Measurements from ENCODE around the gene DNTTIP2. TPM values are rescaled to one million over a fixed set of nuclear protein-coding genes. Genes with fewer than 3 reads are reported as not detected.
A peak's percentile ranks its signal among the peaks of the same experiment; 100 is the strongest.
"Not testable (repeated sequence)": the region's sequence is repeated elsewhere in the genome, so short reads cannot be mapped to it uniquely, and the experiment has no call there.

Gene DNTTIP2
- 10 to 100 TPM; 51.3 to 76.4 (median 61.1) TPM for polyA plus RNA-seq (ENCODE audit: insufficient read depth in 1 of 5, insufficient read length in 5 of 5, low replicate concordance in 1 of 5)
- long read RNA-seq, donor 1, full-length matches to known transcripts: 6 of 48 reads
- long read RNA-seq, donor 1, partial matches to known transcripts: 42 of 48 reads
- long read RNA-seq, donor 1, other reads (novel, unspliced or antisense): 0 of 48 reads
- long read RNA-seq, donor 2, full-length matches to known transcripts: 5 of 18 reads
- long read RNA-seq, donor 2, partial matches to known transcripts: 13 of 18 reads
- long read RNA-seq, donor 2, other reads (novel, unspliced or antisense): 0 of 18 reads
- long read RNA-seq, donor 3, full-length matches to known transcripts: 9 of 37 reads
- long read RNA-seq, donor 3, partial matches to known transcripts: 28 of 37 reads
- long read RNA-seq, donor 3, other reads (novel, unspliced or antisense): 0 of 37 reads
- long read RNA-seq, donor 4, full-length matches to known transcripts: 5 of 21 reads
- long read RNA-seq, donor 4, partial matches to known transcripts: 16 of 21 reads
- long read RNA-seq, donor 4, other reads (novel, unspliced or antisense): 0 of 21 reads
- long read RNA-seq, donor 5, full-length matches to known transcripts: 9 of 42 reads
- long read RNA-seq, donor 5, partial matches to known transcripts: 33 of 42 reads
- long read RNA-seq, donor 5, other reads (novel, unspliced or antisense): 0 of 42 reads
- long read RNA-seq, donor 6, full-length matches to known transcripts: 16 of 54 reads
- long read RNA-seq, donor 6, partial matches to known transcripts: 38 of 54 reads
- long read RNA-seq, donor 6, other reads (novel, unspliced or antisense): 0 of 54 reads
- long read RNA-seq, donor 7, full-length matches to known transcripts: 12 of 12 reads
- long read RNA-seq, donor 7, partial matches to known transcripts: 0 of 12 reads
- long read RNA-seq, donor 7, other reads (novel, unspliced or antisense): 0 of 12 reads
- long read RNA-seq, donor 8, full-length matches to known transcripts: 1 of 1 reads
- long read RNA-seq, donor 8, partial matches to known transcripts: 0 of 1 reads
- long read RNA-seq, donor 8, other reads (novel, unspliced or antisense): 0 of 1 reads

GRCh38 chr1:93878889-93879586, at the start of gene DNTTIP2:
TSS of gene DNTTIP2 (minus strand) at chr1:93879206. CDS start at chr1:93879148, 58 bp downstream.
- peak; percentile 93 to 94 for DNase-seq

GRCh38 chr1:93925206-93925605, 46.2 kb upstream of the DNTTIP2 start:
- DNase-seq: no peak

- no peak for DNase-seq
These were observed 40.8 kb upstream of the DNTTIP2 start for GRCh38 chr1:93919780-93920179.

DNA sequence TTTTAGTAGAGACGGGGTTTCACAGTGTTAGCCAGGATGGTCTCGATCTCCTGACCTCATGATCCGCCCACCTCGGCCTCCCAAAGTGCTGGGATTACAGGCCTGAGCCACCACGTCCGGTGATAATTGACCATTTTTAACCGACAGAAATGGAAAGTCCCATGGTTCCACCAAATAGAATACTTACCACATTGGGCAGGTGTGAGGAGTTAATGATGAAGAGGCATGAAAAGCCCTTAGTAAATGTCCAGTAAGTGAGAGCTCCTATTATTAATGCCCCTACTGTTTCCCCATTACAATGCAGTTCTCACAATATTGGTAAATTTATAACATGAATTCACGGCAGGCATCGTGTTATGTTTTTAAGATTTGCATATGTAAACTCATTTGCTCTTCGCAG, 38.3 kb upstream of the DNTTIP2 start:
- no peak for DNase-seq

DNA sequence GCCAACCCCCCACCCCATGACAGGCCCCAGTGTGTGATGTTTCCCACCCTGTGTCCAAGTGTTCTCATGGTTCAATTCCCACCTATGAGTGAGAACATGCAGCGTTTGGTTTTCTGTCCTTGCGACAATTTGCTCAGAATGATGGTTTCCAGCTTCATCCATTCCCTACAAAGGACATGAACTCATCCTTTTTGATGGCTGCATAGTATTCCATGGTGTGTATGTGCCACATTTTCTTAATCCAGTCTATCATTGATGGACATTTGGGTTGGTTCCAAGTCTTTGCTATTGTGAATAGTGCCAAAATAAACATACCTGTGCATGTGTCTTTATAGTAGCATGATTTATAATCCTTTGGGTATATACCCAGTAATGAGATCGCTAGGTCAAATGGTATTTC, 31.9 kb upstream of the DNTTIP2 start:
- not testable (repeated sequence) for DNase-seq

GRCh38 chr1:93910305-93910704, 31.3 kb upstream of the DNTTIP2 start:
- no peak for DNase-seq

GRCh38 chr1:93909146-93910050, 30.4 kb upstream of the DNTTIP2 start, which contains the start of gene GCLM:
TSS of gene GCLM (minus strand) at chr1:93909430. CDS start at chr1:93909163, 267 bp downstream.
- peak; percentile 85 to 87 for DNase-seq

GRCh38 chr1:93908394-93909145, 29.6 kb upstream of the DNTTIP2 start:
- DNase-seq: peak in 1 of 2 donors; percentile 33

- no peak for DNase-seq
These were observed 28.7 kb upstream of the DNTTIP2 start for GRCh38 chr1:93907718-93908117.

- DNase-seq: no peak
These were observed 27.5 kb upstream of the DNTTIP2 start for GRCh38 chr1:93906480-93906879.

GRCh38 chr1:93905734-93906133, 26.7 kb upstream of the DNTTIP2 start:
- DNase-seq: no peak

DNA sequence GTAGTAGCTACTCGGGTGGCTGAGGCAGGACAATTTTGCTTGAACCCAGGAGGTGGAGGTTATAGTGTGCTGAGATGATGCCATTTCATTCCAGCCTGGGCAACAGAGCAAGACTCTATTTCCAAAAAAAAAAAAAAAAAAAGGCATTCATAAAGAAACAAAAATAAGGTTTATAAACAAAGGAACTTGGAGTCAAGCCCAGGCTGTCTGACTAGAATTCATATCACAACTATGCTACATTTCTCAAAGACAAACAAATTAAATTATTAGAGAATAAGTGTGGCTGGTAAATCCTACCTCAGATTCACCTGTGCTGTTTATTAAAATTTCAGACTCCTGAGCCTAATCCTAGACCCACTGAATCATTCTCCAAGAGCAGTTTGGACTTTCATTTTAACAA, 26.0 kb upstream of the DNTTIP2 start:
- DNase-seq: no peak

GRCh38 chr1:93904228-93904627, 25.2 kb upstream of the DNTTIP2 start:
- no peak for DNase-seq

GRCh38 chr1:93900723-93901504, 21.9 kb upstream of the DNTTIP2 start:
- DNase-seq: no peak

- DNase-seq: no peak
These were observed 20.7 kb upstream of the DNTTIP2 start for GRCh38 chr1:93899543-93900207.

- no peak for DNase-seq
These were observed 9.9 kb upstream of the DNTTIP2 start for GRCh38 chr1:93888900-93889299.

DNA sequence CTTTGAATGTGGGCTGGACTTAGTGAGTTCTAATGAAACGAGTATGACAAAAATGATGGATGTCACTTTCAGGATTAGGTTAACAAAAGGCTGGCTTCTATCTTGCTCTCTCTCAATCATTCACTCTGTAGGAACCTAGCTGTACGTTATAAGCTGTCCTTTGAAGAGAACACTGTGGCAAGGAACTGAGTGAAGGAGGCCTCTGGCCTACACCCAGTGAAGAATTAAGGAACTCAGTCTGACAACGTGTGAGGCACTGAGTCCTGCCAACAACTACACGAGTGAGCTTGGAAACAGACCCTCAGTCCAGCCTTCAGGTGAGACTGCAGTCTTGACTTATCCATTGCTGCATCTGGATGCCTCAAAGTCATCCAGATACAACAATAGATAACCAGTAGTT, 3.3 kb upstream of the DNTTIP2 start:
- no peak for DNase-seq

DNA sequence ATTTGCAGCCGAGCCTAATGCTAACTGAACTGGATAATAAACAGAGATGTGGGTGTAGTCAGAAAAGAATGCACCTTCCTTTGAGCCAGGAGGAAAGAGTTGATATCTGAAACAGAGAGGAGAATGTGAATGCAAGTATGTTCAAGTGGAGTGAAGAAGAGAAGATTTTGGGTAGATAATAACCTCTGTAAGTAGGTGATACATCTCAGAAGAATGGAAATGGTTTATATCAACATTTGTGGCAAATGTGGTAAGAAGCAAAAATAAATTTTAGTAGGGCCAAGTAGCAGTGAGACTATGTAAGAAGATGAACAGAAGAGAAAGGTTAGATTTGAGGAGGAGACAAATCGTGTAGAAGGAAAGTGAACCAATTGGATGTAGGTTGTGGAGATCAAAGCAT, 1.7 kb upstream of the DNTTIP2 start:
- DNase-seq: no peak
